ENCODE results near the gene CPXM2. TPM values are rescaled to one million over a fixed set of nuclear protein-coding genes. Genes with fewer than 3 reads are reported as not detected.

The CPXM2 gene
- total RNA-seq, 2 donors from 2014 or later = 1.4 to 1.9 TPM

DNA sequence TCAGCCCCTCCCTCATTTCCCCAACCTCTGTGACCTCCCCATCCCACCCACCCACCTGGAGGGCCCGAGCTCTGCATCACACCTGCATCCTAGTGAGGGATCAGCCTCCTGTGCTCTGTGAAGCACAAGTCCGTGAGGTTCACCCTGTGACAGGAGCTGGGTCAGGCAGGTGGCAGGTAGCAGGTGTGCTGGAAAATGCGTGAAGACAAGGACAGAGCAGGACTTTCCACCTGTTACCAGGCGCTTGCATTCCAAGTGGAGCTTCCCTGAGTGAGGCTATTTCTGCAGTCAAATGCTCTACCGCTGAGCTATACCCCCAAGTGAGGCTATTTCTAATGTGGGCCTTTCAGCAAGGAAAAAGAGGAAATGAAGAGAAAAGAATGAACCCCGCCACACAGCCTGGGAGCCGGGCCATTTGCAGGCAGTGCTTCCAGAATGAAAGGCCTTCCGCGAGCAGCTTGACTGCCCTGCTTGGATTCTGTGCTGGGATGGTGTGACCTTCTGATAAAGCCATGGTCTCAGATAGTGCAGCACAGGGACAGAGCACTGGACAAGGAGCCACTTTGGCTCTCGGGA lies 13.3 kb upstream of the CPXM2 start:
- peaks cover 2% of the 10 kb centered on the region for H3K36me3 Mint-ChIP-seq (ENCODE audit: low read depth)
- Histone ChIP-seq H3K27me3 (ENCODE audit: control insufficient read depth, insufficient read depth, low read length, poor library complexity, severe bottlenecking) (no peaks in the 10 kb centered on the region), H3K9ac (ENCODE audit: extremely low read depth, low read length, poor library complexity, severe bottlenecking) (no peak overlapping the region), H3K36me3 (ENCODE audit: control insufficient read depth, insufficient read depth, low read length) (no peaks in the 10 kb centered on the region), H3K4me1 (ENCODE audit: control insufficient read depth, insufficient read depth, low read length) (no peaks in the 10 kb centered on the region), H3K27ac (ENCODE audit: low read depth, low read length) (no peak overlapping the region), H3K4me3 (ENCODE audit: low read length) (no peak overlapping the region), H3K9me3 (ENCODE audit: control insufficient read depth, low read length) (peaks cover 8% of the 10 kb centered on the region)
- TF ChIP-seq, protein P1, sequence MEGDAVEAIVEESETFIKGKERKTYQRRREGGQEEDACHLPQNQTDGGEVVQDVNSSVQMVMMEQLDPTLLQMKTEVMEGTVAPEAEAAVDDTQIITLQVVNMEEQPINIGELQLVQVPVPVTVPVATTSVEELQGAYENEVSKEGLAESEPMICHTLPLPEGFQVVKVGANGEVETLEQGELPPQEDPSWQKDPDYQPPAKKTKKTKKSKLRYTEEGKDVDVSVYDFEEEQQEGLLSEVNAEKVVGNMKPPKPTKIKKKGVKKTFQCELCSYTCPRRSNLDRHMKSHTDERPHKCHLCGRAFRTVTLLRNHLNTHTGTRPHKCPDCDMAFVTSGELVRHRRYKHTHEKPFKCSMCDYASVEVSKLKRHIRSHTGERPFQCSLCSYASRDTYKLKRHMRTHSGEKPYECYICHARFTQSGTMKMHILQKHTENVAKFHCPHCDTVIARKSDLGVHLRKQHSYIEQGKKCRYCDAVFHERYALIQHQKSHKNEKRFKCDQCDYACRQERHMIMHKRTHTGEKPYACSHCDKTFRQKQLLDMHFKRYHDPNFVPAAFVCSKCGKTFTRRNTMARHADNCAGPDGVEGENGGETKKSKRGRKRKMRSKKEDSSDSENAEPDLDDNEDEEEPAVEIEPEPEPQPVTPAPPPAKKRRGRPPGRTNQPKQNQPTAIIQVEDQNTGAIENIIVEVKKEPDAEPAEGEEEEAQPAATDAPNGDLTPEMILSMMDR (conservative IDR thresholded peaks at IDR 0.05) = no peak
- no peak overlapping the region for H3K27ac Mint-ChIP-seq
- 52 to 67% methylated on average over 6 to 10 of the region's 10 CpGs for WGBS, 2 experiments (ENCODE audit: insufficient coverage in 1 of 2, insufficient read length in 1 of 2)
- H3K4me3 Mint-ChIP-seq = no peak overlapping the region
- H3K4me1 Mint-ChIP-seq = no peaks in the 10 kb centered on the region
- H3K27me3 Mint-ChIP-seq (ENCODE audit: insufficient read depth) = peaks cover 8% of the 10 kb centered on the region
- DNase-seq = no peak
- peaks cover 7% of the 10 kb centered on the region for H3K9me3 Mint-ChIP-seq

DNA sequence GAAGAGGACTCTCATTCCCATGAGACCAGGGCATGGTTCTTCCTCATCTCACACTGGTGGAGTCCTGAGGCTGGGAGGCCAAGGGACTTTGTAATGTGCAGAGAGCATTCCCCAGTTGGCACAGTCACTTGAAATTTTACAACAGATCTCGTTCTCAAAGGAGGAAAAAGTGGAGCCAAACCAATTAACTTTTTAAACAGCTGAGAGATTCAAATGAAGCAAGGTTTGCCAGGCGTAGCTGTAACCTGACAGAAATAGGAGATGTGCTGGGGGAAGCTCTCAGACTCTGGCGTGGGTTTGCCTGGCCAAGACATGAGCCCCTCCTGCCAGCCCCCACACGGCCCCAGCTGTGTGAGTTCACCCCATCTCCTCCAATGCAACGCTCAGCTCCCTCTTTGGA lies 12.0 kb upstream of the CPXM2 start:
- Histone ChIP-seq H3K27me3 (ENCODE audit: control insufficient read depth, insufficient read depth, low read length, poor library complexity, severe bottlenecking) (no peaks in the 10 kb centered on the region), H3K27ac (ENCODE audit: low read depth, low read length) (no peak overlapping the region), H3K4me3 (ENCODE audit: low read length) (no peak overlapping the region), H3K9ac (ENCODE audit: extremely low read depth, low read length, poor library complexity, severe bottlenecking) (no peak overlapping the region), H3K9me3 (ENCODE audit: control insufficient read depth, low read length) (peaks cover 10% of the 10 kb centered on the region), H3K4me1 (ENCODE audit: control insufficient read depth, insufficient read depth, low read length) (no peaks in the 10 kb centered on the region), H3K36me3 (ENCODE audit: control insufficient read depth, insufficient read depth, low read length) (no peaks in the 10 kb centered on the region)
- Mint-ChIP-seq H3K27me3 (ENCODE audit: insufficient read depth) (peaks cover 8% of the 10 kb centered on the region), H3K9me3 (peaks cover 14% of the 10 kb centered on the region), H3K27ac (no peak overlapping the region), H3K4me3 (no peak overlapping the region), H3K4me1 (no peaks in the 10 kb centered on the region), H3K36me3 (ENCODE audit: low read depth) (peaks cover 2% of the 10 kb centered on the region)
- DNase-seq = no peak
- WGBS, 2 experiments (ENCODE audit: insufficient coverage in 1 of 2, insufficient read length in 1 of 2) = 83 to 89% methylated on average over 4 to 5 of the region's 5 CpGs
- TF ChIP-seq, protein P1 (conservative IDR thresholded peaks at IDR 0.05) = no peak

DNA sequence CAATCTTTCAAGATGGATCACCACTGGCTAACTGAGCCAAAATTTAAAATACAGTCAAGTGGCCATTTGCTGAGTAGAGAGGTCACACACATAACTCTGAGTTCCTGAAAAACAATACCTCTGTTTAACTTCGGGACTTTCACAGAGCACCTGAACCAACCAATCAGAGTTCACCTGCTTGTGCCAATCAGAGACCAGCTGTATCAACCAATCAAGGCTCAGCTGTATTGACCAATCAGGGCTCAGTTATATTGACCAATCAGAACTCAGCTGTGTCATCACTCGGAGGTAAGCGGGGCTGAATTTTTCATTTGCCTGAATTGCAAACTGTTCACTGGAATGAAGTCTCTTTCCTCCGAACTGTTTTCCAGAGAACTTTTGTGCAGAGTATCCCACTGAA lies 10.0 kb upstream of the CPXM2 start:
- TF ChIP-seq, protein P1 (conservative IDR thresholded peaks at IDR 0.05) = no peak
- Mint-ChIP-seq H3K4me3 (no peak overlapping the region), H3K36me3 (ENCODE audit: low read depth) (peaks cover 2% of the 10 kb centered on the region), H3K9me3 (peaks cover 14% of the 10 kb centered on the region), H3K27ac (no peak overlapping the region), H3K4me1 (peaks cover 2% of the 10 kb centered on the region), H3K27me3 (ENCODE audit: insufficient read depth) (peaks cover 3% of the 10 kb centered on the region)
- H3K27me3 ChIP-seq (ENCODE audit: control insufficient read depth, insufficient read depth, low read length, poor library complexity, severe bottlenecking) = no peaks in the 10 kb centered on the region
- H3K27ac ChIP-seq (ENCODE audit: low read depth, low read length) = no peak overlapping the region
- no peaks in the 10 kb centered on the region for H3K36me3 ChIP-seq (ENCODE audit: control insufficient read depth, insufficient read depth, low read length)
- H3K4me3 ChIP-seq (ENCODE audit: low read length) = no peak overlapping the region
- H3K9ac ChIP-seq (ENCODE audit: extremely low read depth, low read length, poor library complexity, severe bottlenecking) = no peak overlapping the region
- DNase-seq = no peak
- no peaks in the 10 kb centered on the region for H3K4me1 ChIP-seq (ENCODE audit: control insufficient read depth, insufficient read depth, low read length)
- WGBS, 2 experiments (ENCODE audit: insufficient coverage in 1 of 2, insufficient read length in 1 of 2) = 93 to 95% methylated on average over 3 to 4 of the region's 4 CpGs
- peaks cover 10% of the 10 kb centered on the region for H3K9me3 ChIP-seq (ENCODE audit: control insufficient read depth, low read length)

Measured in endodermal cell (in vitro differentiated cells).